Neural cell (in vitro differentiated cells): Measurements from ENCODE around the gene OR52E6. TPM values are rescaled to one million over a fixed set of nuclear protein-coding genes. Genes with fewer than 3 reads are reported as not detected.

Source experiments
- H2AFZ ChIP-seq: fragments of 200-600, 300-800 bp; sonication (generic), shearing (Covaris generic); 2 replicates; pipeline ENCODE4 v1.6.0; 2014; ENCODE audit warnings: low read depth, mild to moderate bottlenecking, antibody characterized with exemption, low read length, moderate library complexity
- H3F3A ChIP-seq: fragments of 200-600 bp; shearing (Covaris generic); 2 replicates; pipeline ENCODE4 v1.6.1; 2016; ENCODE audit warnings: mild to moderate bottlenecking, moderate library complexity, mixed read lengths, antibody characterized with exemption, low read length; ENCODE audit not compliant: insufficient read depth, poor library complexity, severe bottlenecking
- H3K27ac ChIP-seq: fragments of 200-600, 300-800 bp; sonication (generic), shearing (Covaris generic); 2 replicates; pipeline ENCODE4 v1.5.1; 2014; ENCODE audit warnings: mild to moderate bottlenecking, low read length, moderate library complexity
- H3K27me3 ChIP-seq: fragments of 300-800, 200-600 bp; sonication (generic), shearing (Covaris generic); 2 replicates; pipeline ENCODE4 v1.6.0; 2014; ENCODE audit warnings: mild to moderate bottlenecking, low read depth, low read length, moderate library complexity; ENCODE audit not compliant: insufficient read depth
- H3K36me3 ChIP-seq: fragments of 300-800, 200-600 bp; sonication (generic), shearing (Covaris generic); 2 replicates; pipeline ENCODE4 v1.5.1; 2014; ENCODE audit warnings: mild to moderate bottlenecking, antibody characterized with exemption, low read length, moderate library complexity; ENCODE audit not compliant: insufficient read depth
- H3K4me2 ChIP-seq: fragments of 300-800, 200-600 bp; sonication (generic), shearing (Covaris generic); 2 replicates; pipeline ENCODE4 v1.6.0; 2014; ENCODE audit warnings: mild to moderate bottlenecking, low read length
- H3K4me3 ChIP-seq: fragments of 300-800, 200-600 bp; sonication (generic), shearing (Covaris generic); 2 replicates; pipeline ENCODE4 v1.5.1; 2014; ENCODE audit warnings: mild to moderate bottlenecking, low read length, moderate library complexity
- H3K79me2 ChIP-seq: fragments of 200-600 bp; shearing (Covaris generic); replicated peaks from 2 replicates; pipeline ENCODE4 v1.6.0; 2014; ENCODE audit warnings: mild to moderate bottlenecking, low read length, moderate library complexity; ENCODE audit not compliant: insufficient read depth
- H3K9ac ChIP-seq: fragments of 300-800, 200-600 bp; sonication (generic), shearing (Covaris generic); 2 replicates; pipeline ENCODE4 v1.6.1; 2016; ENCODE audit warnings: mild to moderate bottlenecking, low read length, mixed read lengths
- H3K9me2 ChIP-seq: fragments of 200-600 bp; shearing (Covaris generic); 2 replicates; pipeline ENCODE4 v1.6.1; 2016; ENCODE audit warnings: mild to moderate bottlenecking, low read length, mixed read lengths; ENCODE audit not compliant: insufficient read depth
- H3K9me3 ChIP-seq: fragments of 200-600, 300-800 bp; sonication (generic), shearing (Covaris generic); 2 replicates; pipeline ENCODE4 v1.6.1; 2016; ENCODE audit warnings: mild to moderate bottlenecking, mixed run types, low read length, moderate library complexity, mixed read lengths
- H4K20me1 ChIP-seq: fragments of 200-600 bp; shearing (Covaris generic); 2 replicates; pipeline ENCODE4 v1.6.1; 2016; ENCODE audit warnings: mild to moderate bottlenecking, mixed run types; ENCODE audit not compliant: insufficient read depth
- CTCF ChIP-seq: fragments of 450-650 bp; IDR thresholded peaks from 2 replicates; pipeline ENCODE4 v1.5.1; 2014; ENCODE audit warnings: antibody characterized with exemption, mild to moderate bottlenecking, moderate library complexity; ENCODE audit not compliant: poor library complexity, severe bottlenecking
- EP300 ChIP-seq: fragments of 450-650 bp; conservative IDR thresholded peaks from 2 replicates; pipeline ENCODE4 v1.6.1; 2014; ENCODE audit warnings: antibody characterized with exemption, mild to moderate bottlenecking, moderate library complexity; ENCODE audit not compliant: poor library complexity, severe bottlenecking
- EZH2 ChIP-seq: fragments of 200-600, 300-800 bp; shearing (Covaris generic), sonication (generic); IDR thresholded peaks from 2 replicates; pipeline ENCODE4 v1.6.1; 2014; ENCODE audit warnings: antibody characterized with exemption, low read length, borderline replicate concordance, mild to moderate bottlenecking; ENCODE audit not compliant: insufficient read depth, poor library complexity, severe bottlenecking
- MXI1 ChIP-seq: fragments of 450-650 bp; conservative IDR thresholded peaks from 2 replicates; pipeline ENCODE4 v1.6.1; 2014; ENCODE audit warnings: antibody characterized with exemption, mild to moderate bottlenecking; ENCODE audit not compliant: poor library complexity, severe bottlenecking
- POLR2AphosphoS5 ChIP-seq: IDR thresholded peaks from 2 replicates; pipeline ENCODE4 v1.6.1; 2012
- RAD21 ChIP-seq: fragments of 450-650 bp; conservative IDR thresholded peaks from 2 replicates; pipeline ENCODE4 v1.6.1; 2014; ENCODE audit warnings: antibody characterized with exemption, mild to moderate bottlenecking, moderate library complexity
- REST ChIP-seq: IDR thresholded peaks from 2 replicates; pipeline ENCODE4 v1.6.1; 2012; ENCODE audit warnings: borderline replicate concordance
- SMC3 ChIP-seq: fragments of 450-650 bp; conservative IDR thresholded peaks from 2 replicates; pipeline ENCODE4 v1.6.1; 2014; ENCODE audit warnings: antibody characterized with exemption, mild to moderate bottlenecking, moderate library complexity; ENCODE audit not compliant: poor library complexity
- TAF1 ChIP-seq: IDR thresholded peaks from 2 replicates; pipeline ENCODE4 v1.6.1; 2012; ENCODE audit warnings: low read depth
- polyA plus RNA-seq: library from polyadenylated mRNA; depleted of rRNA; stranded (reverse); fragments of >200 nt; gene quantifications from 2 replicates; pipeline ENCODE4 v1.2.3, GENCODE V29; 2014

OR52E6 gene
- polyA plus RNA-seq, 1 donor from 2014 or later: not detected

GRCh38 chr11:5857590-5857989 lies 15.9 kb upstream of the OR52E6 start, which contains the start of gene OR52E8:
Gene OR52E8 (minus strand): TSS chr11:5857690. CDS start chr11:5857690, 0 bp downstream.
- TF ChIP-seq POLR2AphosphoS5 (no peak), TAF1 (no peak), RAD21 (no peak), EP300 (no peak), SMC3 (no peak), CTCF (no peak), REST (no peak), EZH2 (no peak), MXI1 (no peak)
- Histone ChIP-seq H3K27me3 (no peaks in the 10 kb centered on the region), H4K20me1 (no peaks in the 10 kb centered on the region), H3K4me2 (no peak within 1 kb of the TSS), H3K79me2 (no peaks in the 10 kb centered on the region), H3K9me2 (no peaks in the 10 kb centered on the region), H3K9ac (no peak within 1 kb of the TSS), H2AFZ (no peak within 1 kb of the TSS), H3K36me3 (no peaks in the 10 kb centered on the region), H3K9me3 (no peaks in the 10 kb centered on the region), H3F3A (no peaks in the 10 kb centered on the region), H3K4me3 (no peak within 1 kb of the TSS), H3K27ac (no peak within 1 kb of the TSS)

GRCh38 chr11:5851002-5851401 lies 9.3 kb upstream of the OR52E6 start:
- H4K20me1 ChIP-seq: no peaks in the 10 kb centered on the region
- no peaks in the 10 kb centered on the region for H3K36me3 ChIP-seq
- no peak overlapping the region for H3K9ac ChIP-seq
- no peaks in the 10 kb centered on the region for H3K9me3 ChIP-seq
- H2AFZ ChIP-seq: no peak overlapping the region
- no peaks in the 10 kb centered on the region for H3K9me2 ChIP-seq
- H3K27ac ChIP-seq: no peak overlapping the region
- no peak overlapping the region for H3K4me3 ChIP-seq
- TF ChIP-seq EP300 (no peak), REST (no peak), EZH2 (no peak), MXI1 (no peak), TAF1 (no peak), CTCF (no peak), SMC3 (no peak), POLR2AphosphoS5 (no peak), RAD21 (no peak)
- H3F3A ChIP-seq: no peaks in the 10 kb centered on the region
- no peaks in the 10 kb centered on the region for H3K27me3 ChIP-seq
- H3K4me2 ChIP-seq: no peak overlapping the region
- H3K79me2 ChIP-seq: no peaks in the 10 kb centered on the region
